Kidney capillary endothelial cell (primary cell): ENCODE data around the gene LOX.

Experiments
- DNase-seq: peaks from one replicate; pipeline ENCODE4 v3.0.0-alpha.2; 2018; ENCODE audit warnings: low spot score

LOX gene, protein sequence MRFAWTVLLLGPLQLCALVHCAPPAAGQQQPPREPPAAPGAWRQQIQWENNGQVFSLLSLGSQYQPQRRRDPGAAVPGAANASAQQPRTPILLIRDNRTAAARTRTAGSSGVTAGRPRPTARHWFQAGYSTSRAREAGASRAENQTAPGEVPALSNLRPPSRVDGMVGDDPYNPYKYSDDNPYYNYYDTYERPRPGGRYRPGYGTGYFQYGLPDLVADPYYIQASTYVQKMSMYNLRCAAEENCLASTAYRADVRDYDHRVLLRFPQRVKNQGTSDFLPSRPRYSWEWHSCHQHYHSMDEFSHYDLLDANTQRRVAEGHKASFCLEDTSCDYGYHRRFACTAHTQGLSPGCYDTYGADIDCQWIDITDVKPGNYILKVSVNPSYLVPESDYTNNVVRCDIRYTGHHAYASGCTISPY

DNA sequence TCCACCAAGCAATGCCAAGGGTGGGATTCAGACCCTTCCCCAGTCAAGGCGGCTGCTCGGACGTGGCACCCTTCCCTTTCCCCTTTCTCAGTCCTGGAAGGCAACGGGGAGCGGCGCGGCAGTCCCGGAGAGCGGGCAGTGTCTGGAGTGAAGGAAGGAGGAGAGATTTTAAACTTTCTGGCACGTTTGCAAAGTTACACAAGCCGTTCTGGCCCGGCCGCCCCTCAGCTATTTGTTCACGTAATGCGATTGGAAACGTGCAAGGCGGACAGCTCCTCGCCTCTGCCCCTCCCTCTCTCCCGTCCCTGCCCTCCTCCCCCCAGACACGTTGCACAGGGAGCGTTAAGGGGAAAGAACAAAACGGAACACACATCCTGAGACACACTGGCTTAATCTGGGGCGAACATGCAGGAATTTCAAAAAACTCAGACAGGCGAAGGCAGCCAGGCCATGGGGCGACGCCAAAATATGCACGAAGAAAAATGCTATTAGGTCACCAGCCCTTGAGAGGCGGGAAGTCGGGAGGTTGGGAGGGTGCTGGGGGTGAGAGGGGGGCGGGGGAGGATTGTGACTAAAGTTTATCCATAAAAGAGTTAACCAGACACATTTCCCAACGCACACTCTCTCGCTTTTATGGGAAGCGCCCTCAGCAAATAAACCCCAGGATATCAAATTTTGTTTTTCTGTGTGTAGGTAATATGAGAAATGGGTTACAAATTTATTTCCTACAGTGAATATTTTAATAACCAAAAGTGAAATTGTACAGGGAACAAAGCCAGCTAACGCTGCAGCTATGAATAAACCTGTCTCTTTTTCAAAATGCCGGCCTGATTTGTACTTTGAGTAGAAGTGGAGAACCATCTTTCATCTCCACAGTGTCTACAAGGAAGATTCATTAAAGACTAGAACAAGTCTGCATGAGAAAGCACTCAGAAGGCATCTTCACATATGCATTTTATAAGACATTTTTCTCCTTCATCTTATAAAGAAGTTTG lies at the start of gene LOX:
Gene LOX, minus strand, starts transcription at position 144 of the 995 bp plus-strand sequence. CDS start 274 bp downstream, outside the sequence.
- peak; percentile 29 for DNase-seq

DNA sequence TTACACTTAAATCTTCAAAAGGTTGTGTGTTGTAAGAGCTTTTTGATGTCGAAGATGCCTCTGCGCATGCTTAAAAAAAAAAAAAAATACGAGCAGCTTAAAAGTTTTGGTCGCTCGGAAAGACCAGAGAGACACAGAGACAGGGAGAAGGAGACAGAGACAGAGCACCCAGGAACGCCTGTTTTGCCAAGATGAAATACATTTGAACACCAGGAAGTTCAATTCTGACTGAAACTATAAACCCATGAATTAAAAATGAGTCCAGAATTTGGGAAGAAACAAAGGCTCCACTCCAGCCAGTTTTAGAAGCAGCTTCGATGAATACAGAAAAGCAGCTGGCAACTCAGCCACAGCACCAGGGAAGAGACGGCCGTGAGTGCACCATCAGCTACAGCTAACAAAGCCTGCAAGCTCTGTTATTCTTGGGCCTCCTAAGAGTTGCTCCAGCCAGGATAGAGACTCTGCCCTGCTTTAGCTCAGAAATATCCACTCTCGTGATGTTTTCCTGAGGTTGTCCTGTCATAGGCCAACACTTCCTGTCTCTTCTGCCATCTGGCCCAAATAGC lies 48.8 kb upstream of the LOX start:
- no peak for DNase-seq

DNA sequence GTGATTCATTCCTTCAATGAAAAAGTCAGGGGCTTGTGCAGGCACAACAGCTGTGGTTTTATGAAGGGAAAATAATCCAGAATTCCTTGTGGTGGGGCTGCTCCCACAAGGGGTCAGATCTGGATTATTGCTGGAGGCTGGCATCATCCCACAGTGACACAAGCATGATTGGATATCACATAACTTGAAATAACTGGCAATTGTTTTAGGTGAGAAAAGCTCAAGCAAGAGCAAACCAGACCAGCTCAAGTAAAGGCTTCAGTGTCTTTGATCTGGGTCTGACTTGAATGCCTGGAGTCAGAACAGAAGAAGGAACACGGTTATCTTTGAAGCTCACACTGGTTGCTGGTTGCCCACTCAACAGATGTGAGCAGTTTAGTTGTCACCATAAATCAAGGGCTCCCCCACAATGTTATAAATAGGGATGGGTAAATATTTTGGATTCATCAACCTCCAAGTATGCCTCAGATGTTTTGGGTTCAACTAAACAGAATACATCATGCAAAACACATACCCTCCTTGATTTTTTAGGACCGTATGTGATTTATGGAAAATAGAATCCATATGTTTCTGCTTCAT lies 48.2 kb upstream of the LOX start:
- no peak for DNase-seq

DNA sequence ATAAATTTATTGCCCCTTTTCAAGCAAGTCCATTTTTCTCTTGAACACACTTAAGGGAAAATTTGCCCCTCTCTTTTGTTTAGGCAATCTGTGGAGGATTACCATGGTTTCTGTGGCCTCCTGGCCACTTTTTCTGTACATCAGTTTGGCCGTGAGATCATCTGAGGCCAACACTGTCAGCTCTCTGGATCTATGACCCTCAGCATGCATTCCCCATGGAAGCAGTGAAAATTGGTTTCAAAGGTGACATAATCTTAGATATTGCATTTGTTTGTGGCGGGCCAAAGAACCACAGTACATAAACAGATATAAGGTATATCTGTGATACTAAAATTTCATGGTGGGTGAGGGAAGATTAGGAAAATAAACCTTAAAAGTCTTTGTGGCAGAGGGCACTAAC lies 46.7 kb upstream of the LOX start:
- DNase-seq, result no peak

DNA sequence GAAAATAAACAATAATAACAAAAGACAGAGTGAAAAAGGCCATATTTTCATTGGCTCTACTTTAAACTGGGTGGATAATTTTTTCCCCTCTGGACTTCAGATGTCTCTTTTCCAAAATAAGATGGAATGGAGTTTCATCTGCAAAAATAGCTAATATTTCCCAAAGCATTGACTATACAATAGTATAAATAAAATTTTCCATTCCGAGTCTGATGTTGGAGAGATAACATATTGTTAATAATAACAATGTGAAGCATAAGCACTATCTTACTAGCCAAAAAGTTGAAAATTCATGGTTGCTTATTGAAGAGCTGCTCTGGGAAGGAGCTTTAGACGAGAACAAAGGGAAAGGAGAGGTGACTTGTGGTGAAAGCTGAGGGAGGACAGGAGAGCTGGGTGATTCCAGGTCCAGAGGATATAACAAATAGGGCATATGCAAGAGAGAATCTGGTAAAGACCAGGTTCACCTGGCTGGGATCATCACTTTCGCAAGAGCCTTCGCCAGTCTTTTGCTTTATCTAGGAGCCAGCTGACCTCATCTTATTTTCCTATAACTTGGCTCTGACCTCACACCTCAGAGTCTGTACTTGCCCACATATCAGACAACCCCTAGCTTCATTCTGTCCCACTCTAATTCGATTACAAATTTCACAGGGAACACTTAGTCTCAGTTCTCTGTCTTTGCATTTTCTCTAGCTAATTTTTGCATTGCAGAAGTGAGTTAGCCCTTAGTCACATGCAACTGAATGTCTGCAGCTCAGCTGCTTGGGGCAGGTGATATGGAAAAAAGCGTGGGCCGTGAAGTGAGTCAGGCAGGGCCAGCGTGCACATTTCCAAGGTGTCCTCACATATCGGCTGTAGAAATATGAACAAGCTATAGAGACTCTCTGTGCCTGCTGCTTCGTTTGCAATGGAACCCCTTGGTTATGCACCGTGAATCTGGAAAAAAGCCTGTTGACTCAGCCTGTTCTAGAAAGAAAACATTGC lies 43.7 kb upstream of the LOX start:
- no peak for DNase-seq

DNA sequence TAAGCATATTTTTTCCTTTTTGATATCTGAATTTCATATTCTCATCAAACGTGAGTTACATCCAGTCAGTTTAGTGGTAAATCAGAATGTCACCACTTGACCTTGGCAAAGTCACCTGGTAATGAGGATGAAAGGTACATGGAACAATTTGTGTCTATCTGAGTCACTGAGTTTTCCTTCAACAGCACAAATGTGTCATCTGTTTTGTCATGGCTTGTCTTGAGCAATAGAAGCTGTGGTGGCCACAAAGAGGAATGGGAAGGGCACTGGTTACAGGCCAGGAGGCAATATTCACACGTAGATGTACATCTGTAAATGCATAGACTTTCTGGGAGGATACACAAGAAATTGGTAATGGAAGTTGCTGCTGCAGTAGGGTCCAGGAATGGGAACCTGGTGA lies 42.9 kb upstream of the LOX start:
- peak; percentile 5 for DNase-seq

DNA sequence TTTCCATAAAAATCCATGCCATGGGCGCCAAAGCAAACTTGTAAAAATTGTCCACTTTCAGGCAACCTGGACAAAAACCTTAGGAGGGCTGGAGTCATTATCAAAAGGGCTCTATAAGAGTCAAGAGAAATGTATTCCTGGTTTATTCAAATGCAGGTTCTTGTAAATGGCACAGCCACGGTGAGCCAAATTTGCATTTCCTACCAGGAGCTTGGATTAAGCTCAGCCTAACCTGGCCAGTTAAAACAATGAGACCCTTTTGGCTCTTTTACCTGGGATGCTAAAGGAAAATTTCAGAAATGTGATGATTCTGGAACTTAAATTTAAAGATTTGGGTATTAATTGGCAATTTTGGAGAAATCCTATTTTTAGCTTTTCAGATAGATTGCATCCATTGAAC lies 42.4 kb upstream of the LOX start:
- DNase-seq, result no peak

DNA sequence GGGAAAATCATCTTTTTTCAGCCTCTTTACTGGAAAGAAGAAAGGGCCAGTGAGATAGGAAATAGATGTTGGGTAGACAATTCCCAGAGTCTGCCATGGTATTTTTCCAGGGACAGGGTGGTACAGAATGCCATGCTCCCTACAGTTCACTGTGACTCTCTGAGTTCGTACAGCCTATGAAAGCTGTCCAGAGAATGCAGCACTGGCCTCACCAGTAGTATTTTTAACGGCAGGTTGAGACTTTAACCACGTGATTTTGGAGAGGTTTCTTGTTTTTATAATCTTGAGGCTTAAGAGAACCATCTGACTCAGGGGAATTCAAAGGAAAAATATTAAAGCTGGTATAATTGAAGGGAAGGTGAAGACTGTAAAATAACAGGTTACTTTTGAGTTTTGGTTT lies 41.1 kb upstream of the LOX start:
- DNase-seq, result no peak

DNA sequence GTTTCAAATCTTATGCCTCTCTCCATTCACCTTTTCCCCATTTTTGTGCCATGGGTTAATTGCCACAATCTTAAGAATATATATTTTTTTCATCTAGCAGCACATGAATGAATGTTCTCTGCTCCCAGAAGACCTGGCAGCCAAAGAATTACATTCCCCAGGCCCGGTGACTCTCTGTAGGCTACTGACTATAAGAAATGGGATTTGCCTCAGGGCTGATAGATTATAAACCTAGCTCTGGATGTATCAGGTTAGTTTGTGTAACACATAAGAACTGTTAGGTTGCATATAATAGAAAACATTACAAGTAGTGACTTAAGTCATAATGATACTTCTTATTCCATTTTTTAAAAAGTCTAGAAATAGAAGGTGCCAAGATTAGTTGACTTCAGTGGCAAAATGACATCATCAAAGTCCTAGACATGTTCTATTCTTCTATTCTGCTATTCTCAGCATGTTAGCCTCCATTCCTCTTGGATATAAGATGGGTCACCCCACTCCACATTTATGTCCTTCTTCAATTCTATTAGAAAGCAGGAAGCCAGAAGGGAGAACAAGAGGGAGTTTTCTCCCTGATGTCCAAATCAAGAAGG lies 40.4 kb upstream of the LOX start:
- no peak for DNase-seq

DNA sequence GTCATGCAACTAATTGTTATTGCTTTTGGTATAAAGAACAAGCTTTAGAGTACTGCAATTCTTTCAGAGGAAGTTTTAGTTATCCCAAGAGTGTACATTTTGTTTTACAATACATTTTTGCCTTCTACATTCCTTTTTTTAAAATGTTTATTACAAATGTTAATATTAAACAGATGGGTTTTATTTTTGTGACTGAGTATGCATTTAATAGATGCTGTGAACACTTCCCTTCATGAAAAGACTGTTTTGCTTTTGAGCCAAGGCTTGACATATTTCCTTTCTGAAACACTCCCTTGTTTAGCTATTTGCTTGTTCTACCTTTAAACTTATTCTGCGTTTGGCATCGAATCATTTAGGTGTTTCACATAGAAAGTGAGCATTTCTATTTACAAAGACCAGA lies 36.4 kb upstream of the LOX start:
- no peak for DNase-seq

DNA sequence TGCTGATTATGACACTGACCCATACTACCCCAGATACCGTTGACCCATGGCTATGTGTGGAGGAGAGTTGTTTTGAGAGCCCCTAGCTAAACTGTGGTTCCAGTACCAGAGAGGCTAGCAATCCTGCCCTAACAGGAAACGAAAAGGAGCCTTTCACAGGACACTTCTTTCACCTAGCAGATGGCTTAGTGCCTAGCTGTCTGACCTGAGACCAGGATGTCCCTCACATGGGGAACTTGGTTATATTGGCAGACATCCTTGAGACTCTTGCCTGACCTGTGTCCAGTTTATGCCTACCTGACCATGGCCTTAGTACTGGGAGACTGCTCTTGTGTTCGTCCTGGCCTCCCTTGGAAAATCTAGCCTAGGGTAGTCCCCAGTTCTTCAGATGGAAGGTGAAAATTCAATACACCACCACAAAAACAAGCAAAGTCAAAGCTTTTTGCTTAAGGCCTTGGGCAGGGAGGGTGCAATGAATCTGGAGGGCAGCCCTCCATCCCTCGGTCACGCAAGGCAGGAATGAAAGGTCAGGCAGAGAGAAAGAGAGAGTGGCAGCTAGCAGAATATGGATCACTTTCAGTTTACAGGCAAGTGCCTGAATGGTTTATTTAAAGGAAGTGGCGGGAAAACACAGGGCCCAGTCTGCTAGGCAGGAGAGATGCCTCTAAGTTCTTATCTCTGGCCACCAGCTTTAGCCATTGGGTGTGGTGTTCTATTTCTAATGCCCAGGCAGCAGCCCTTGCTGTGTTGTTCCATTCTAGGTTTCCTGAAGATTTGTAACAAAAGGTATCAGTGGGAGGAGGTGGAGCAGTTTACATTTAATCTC lies 34.9 kb upstream of the LOX start:
- no peak for DNase-seq

DNA sequence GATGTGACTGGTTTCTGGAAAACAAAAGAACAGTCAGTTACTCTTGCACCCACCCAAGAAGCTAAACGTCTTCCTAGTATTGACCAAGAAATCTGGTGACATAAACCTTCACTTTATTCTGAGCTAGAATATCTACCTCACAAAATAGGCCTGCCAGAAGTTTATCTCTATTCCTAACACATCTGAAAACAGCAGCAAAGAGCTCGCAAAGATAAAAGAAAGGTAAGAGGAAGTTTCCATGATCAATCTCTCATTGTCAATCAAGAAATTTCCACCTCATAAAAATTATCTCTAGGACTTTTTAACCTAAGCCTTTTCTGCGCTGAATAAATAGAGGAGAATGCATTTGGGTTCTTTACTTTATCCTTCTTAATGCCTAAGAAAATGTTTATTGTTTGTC lies 34.0 kb upstream of the LOX start:
- no peak for DNase-seq

DNA sequence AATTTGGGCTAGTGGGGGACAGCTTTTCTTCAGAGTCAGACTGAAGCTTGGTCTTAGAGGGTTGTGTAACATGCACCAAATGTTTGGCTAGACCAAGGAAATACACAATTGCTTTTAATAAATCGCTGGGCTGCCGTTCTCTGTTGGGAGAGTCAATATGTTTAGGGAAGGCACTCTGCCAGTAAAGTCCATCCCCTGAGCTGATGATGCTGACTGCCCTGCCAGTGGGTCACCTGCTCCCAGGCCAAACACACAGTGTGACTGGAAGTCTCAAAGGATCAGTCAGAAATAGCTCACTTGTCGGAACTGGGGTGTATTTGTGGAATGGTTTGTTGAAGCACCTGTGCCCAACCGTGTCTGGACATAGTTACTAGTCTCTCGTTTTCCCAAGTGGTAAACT lies 33.4 kb upstream of the LOX start:
- no peak for DNase-seq

DNA sequence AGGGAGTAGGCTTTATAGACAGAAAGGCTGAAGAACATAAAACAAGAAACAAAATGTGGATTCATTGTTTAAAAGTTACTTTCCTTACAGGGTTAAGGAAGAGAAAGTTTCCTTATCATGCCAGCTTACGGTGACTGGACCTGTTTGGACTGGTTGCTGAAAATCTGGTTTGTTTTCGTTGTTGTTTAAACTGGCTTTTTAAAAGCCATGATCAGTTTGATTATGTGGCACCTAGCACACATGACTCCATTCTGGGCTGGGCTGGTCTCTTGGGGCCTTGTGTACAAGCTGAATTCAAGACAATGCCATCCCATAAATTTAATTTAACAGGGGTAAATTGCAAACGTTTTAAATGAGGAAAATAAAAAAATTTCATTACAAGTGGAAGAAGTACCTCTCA lies 32.9 kb upstream of the LOX start:
- no peak for DNase-seq

DNA sequence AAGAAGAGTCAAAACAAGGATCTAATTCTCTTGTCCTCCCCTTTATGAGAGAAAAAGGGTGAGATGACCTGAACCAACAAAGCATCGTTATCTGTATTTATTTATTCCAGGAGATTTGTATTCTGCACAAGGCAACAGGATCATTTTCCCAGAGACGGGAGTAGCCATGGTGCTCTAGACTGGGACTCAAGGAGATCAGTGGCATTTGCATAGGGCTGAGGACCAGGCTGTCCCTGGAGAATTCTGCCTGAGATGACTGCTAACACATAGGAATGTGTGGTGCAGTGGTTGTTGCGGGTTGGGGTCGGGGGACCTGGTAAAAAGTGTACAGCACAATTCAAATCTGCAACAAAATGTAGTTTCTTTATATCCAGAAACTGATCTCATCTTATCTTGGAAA lies 29.0 kb upstream of the LOX start:
- DNase-seq, result no peak

DNA sequence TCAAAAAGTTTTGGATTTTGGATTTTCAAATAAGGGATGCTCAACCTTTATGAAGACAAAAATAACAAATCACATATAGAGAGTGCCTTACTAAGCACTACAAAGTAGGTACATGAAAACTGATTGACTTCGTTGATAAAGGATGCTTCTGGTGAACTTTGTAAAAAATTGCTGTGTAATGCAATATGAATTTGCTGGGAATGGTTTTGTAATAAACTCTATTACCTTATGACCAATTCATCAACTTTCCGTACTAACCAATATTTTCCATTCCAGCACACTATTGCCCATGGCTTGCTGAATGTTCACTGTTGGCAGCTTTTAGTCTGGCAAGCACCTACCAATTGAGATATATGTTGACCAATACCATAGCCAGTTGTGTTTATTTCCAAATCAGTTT lies 27.9 kb upstream of the LOX start:
- no peak for DNase-seq

DNA sequence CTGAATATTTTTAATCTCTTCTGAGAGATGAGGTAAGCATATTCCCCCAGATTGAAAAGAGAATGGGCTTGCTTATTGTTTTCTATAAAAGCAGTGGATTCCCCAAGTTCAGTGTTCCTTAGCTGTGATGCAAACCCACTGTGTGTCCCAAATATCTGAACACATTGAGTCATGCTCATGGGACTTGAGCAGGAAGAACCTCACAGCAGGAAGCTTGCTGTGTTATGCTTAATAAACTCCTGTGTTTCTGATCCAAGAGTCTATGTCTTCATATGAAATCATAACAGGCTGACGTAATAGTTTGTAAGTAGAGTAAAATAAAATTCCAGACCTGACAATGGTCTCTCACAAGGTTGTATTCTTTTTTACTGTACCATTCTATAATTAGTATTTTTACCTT lies 24.8 kb upstream of the LOX start:
- peak; percentile 32 for DNase-seq

DNA sequence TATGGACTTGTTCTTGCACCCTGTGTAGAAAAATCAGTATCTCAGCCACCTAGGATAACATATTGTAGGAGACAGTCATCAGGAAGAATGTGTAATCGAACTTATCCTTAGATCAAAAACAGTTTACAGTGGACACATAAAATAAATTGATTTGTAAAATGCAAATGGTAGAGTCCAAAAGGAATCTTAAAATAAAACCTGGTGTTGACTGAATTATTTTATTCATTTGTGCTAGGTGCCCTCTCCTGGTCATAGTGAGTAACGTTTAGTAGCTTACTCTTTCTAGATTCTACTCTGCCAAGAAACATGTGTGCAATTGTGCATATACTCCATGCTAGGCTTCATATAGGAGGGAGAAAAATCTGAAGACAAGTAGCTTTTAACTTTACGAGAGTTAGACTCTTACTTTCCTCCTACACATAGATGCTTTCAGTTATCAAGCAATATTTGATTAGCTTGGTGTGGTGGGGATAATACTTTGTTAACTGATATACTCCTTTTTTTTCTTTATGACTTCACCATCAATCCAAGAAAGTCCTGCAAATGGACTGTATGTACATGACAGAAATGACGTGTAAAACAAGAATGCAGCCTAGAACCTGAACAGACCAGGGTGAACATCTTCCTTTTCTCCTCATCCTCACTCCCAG lies 23.7 kb upstream of the LOX start:
- DNase-seq, result peak; percentile 53

DNA sequence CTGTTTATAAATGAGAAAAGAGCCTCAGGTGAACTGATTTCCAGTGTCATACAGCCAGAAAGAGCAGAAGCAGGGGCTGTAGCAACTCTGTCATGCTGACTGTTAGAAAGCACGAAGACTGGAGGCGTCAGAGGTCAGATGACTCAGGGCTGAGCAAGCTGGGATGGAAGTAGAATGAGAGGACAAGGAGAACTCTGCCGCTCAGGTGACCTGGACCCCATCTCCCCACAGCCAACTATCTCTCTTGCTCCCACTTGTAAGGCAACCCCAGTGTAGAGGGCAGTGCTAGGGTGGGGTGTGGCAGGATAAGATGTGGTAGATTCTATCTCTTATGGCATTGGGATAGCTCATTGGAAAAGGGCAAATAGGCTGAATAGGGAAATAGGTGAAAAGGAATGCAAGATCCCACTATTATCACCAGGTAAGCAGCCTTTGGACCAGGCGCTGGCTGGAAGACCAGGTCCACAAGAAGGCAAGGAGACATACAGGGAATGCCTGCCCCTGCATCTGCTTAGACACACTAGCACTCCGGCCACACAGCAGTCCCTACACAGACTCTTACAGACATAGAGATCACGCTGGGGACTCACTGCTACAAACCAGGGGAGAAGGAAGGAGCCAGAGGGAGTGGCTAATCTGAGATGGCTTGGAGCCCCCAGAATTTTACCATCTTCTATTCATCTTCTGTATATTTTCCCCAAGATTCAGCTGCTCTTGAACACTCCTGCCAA lies 21.2 kb upstream of the LOX start:
- DNase-seq, result peak; percentile 36
